DOHH2 (cell line): ENCODE results near the gene ALG12.

Source experiments
- H3F3A ChIP-seq: fragments of 200-600 bp; sonication (generic), shearing (Covaris generic); 2 replicates; pipeline ENCODE4 v1.6.0; 2016; ENCODE audit warnings: antibody characterized with exemption, mild to moderate bottlenecking; ENCODE audit not compliant: control insufficient read depth, insufficient read depth
- H3K27ac ChIP-seq: fragments of 200-600 bp; sonication (generic); 2 replicates; pipeline ENCODE4 v1.5.1; 2014; ENCODE audit warnings: low read depth, mild to moderate bottlenecking, low read length, moderate library complexity
- H3K27me3 ChIP-seq: fragments of 200-600 bp; sonication (generic); 2 replicates; pipeline ENCODE4 v1.6.1; 2014; ENCODE audit warnings: mild to moderate bottlenecking, low read length, mixed read lengths; ENCODE audit not compliant: control insufficient read depth
- H3K36me3 ChIP-seq: fragments of 200-600 bp; sonication (generic); 2 replicates; pipeline ENCODE4 v1.6.1; 2014; ENCODE audit warnings: mild to moderate bottlenecking, low read length, moderate library complexity, mixed read lengths; ENCODE audit not compliant: control insufficient read depth
- H3K4me1 ChIP-seq: fragments of 200-600 bp; sonication (generic); 2 replicates; pipeline ENCODE4 v1.6.1; 2014; ENCODE audit warnings: mild to moderate bottlenecking, low read length, mixed read lengths; ENCODE audit not compliant: control insufficient read depth
- H3K4me2 ChIP-seq: fragments of 200-600 bp; sonication (generic); 2 replicates; pipeline ENCODE4 v1.6.0; 2014; ENCODE audit warnings: mild to moderate bottlenecking, low read length, moderate library complexity
- H3K4me3 ChIP-seq: fragments of 200-600 bp; sonication (generic); 2 replicates; pipeline ENCODE4 v1.5.1; 2014; ENCODE audit warnings: mild to moderate bottlenecking, low read length, mixed read lengths
- H3K79me2 ChIP-seq: fragments of 200-600 bp; sonication (generic); 2 replicates; pipeline ENCODE4 v1.6.1; 2014; ENCODE audit warnings: mild to moderate bottlenecking, low read length, mixed read lengths; ENCODE audit not compliant: control insufficient read depth
- H3K9me2 ChIP-seq: fragments of 200-600 bp; sonication (generic); replicated peaks from 2 replicates; pipeline ENCODE4 v1.6.1; 2014; ENCODE audit warnings: mild to moderate bottlenecking, low read length, mixed read lengths; ENCODE audit not compliant: control insufficient read depth
- H3K9me3 ChIP-seq: fragments of 200-600 bp; sonication (generic); 2 replicates; pipeline ENCODE4 v1.6.1; 2014; ENCODE audit warnings: antibody characterized with exemption, low read length, mixed read lengths; ENCODE audit not compliant: control insufficient read depth, insufficient read depth
- H4K20me1 ChIP-seq: fragments of 200-600 bp; sonication (generic); 2 replicates; pipeline ENCODE4 v1.6.0; 2014; ENCODE audit warnings: low read depth, mild to moderate bottlenecking, antibody characterized with exemption, low read length, moderate library complexity; ENCODE audit not compliant: control insufficient read depth, insufficient read depth
- CTCF ChIP-seq: fragments of 200-600 bp; sonication (generic); IDR thresholded peaks from one replicate; pipeline ENCODE4 v1.5.1; 2014; ENCODE audit warnings: antibody characterized with exemption, mild to moderate bottlenecking, low read depth, low read length; ENCODE audit not compliant: poor library complexity, severe bottlenecking
- EZH2phosphoT487 ChIP-seq: fragments of 200-600 bp; sonication (generic); IDR thresholded peaks from 2 replicates; pipeline ENCODE4 v1.6.1; 2017; ENCODE audit warnings: borderline replicate concordance, mild to moderate bottlenecking, antibody characterized with exemption, low read length, moderate library complexity, mixed read lengths

Gene ALG12

GRCh38 chr22:49943771-49944398 lies 25.6 kb upstream of the ALG12 start:
- Histone ChIP-seq H3K9me2 (no peaks in the 10 kb centered on the region), H3K79me2 (no peaks in the 10 kb centered on the region), H4K20me1 (no peaks in the 10 kb centered on the region), H3K9me3 (no peaks in the 10 kb centered on the region), H3K4me1 (peaks cover 27% of the 10 kb centered on the region), H3K36me3 (no peaks in the 10 kb centered on the region), H3K27ac (no peak overlapping the region), H3F3A (peaks cover 11% of the 10 kb centered on the region), H3K4me3 (no peak overlapping the region), H3K4me2 (no peak overlapping the region), H3K27me3 (no peaks in the 10 kb centered on the region)
- TF ChIP-seq CTCF = no peak
- no peak for TF ChIP-seq EZH2phosphoT487

DNA sequence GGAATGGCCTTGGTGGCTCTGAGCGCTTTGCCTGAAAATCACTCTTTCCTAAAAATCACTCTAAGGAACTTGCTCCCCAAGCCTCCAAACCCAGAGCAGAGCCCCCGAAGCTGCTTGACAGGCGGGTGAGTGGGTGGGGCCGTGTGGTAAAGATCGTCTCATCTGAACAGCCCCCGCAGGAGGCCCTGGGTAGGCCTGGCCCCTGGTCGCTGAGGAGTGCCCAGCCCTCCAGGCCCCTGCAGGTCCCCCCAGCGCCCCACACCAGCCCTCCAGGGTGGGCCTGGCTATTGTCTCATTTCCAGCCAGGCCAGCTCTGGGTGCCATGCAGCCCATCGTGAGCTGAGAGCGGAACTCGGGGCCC lies 25.1 kb upstream of the ALG12 start:
- TF ChIP-seq CTCF (no peak), EZH2phosphoT487 (no peak)
- no peak overlapping the region for H3K27ac ChIP-seq
- H3K4me1 ChIP-seq = peaks cover 25% of the 10 kb centered on the region

DNA sequence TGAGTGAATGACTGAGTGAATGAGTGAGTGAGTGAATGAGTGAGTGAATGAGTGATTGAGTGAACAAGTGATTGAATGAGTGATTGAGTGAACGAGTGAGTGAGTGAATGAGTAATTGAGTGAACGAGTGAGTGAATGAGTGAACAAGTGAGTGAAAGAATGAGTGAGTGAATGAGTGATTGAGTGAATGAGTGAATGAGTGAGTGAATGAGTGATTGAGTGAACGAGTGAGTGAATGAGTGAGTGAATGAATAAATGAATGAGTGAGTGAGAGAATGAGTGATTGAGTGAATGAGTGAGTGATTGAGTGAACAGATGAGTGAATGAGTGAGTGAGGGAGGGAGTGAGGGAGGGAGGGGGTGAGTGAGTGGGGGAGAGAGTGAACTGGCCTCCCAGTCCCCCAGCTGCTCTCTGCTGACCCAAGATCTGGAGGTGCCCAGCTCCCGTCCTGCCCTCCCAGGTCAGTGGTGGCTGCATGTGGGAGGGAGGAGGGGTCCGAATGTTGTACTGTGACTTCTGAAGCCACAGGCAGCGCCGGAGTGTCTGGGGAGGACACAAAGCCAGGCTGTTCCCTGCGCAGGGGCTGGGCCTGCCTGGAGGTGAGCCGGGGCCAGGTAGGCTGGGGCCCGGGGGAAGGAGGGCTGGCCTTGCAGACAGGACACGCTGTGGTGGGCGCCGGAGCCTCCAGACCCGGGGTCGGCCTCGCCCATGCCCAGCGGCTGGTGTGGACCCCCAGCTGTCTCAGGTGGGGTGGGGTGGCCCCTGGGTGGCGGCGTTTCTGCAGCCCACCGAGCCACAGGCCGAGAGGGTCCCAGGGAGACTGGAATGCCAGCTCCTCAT lies 24.5 kb upstream of the ALG12 start:
- Histone ChIP-seq H3K79me2 (no peaks in the 10 kb centered on the region), H3F3A (peaks cover 11% of the 10 kb centered on the region), H3K36me3 (no peaks in the 10 kb centered on the region), H3K4me3 (no peak overlapping the region), H3K9me2 (no peaks in the 10 kb centered on the region), H3K4me1 (peaks cover 25% of the 10 kb centered on the region), H3K9me3 (no peaks in the 10 kb centered on the region), H3K4me2 (no peak overlapping the region), H4K20me1 (no peaks in the 10 kb centered on the region), H3K27me3 (no peaks in the 10 kb centered on the region), H3K27ac (no peak overlapping the region)
- TF ChIP-seq EZH2phosphoT487 (no peak), CTCF (no peak)

More for the DNA sequence above, 25.1 kb upstream of the ALG12 start:
- Histone ChIP-seq H3K4me3 (no peak overlapping the region), H4K20me1 (no peaks in the 10 kb centered on the region), H3K36me3 (no peaks in the 10 kb centered on the region), H3K79me2 (no peaks in the 10 kb centered on the region), H3K9me3 (no peaks in the 10 kb centered on the region), H3K9me2 (no peaks in the 10 kb centered on the region), H3K27me3 (no peaks in the 10 kb centered on the region), H3F3A (peaks cover 11% of the 10 kb centered on the region), H3K4me2 (no peak overlapping the region)
